Measurements from ENCODE around the gene MYO7B. TPM values are rescaled to one million over a fixed set of nuclear protein-coding genes. Genes with fewer than 3 reads are reported as not detected.

MYO7B gene
- total RNA-seq, 2 experiments from 2014 or later: 0.26 TPM; not detected in 1

DNA sequence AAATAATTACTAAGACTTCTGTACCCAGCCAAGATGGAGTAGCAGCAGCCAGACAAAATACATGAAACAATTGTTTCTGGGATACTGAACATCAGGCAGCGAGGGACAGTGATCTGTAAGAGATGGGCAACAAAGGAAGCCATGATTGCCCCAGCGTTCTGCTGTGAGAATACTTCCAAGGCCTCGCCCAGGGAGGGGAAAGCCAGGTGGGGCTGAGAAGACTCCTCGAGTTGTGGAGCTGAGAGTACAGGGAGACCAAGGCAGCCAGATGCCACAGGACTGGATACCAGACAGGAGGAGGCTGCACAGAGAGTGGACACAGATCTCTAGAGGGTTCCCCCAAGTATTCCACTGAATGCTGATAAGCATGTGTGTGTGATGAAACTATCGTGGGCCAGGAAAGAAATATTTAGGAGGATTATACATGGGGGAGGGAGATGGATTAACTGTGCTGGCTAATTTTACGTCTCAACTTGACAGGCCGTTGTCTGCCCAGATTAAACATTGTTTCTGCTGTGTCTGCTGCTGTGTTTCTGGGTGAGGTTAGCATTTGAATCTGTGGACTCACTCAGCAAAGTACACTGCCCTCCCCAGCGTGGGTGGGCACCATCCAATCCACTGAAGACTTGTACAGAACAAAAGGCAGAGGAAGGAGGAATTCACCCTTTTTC lies 150.1 kb downstream of the MYO7B start:
- no peaks in the 10 kb centered on the region for H3K4me1 Mint-ChIP-seq
- no peak for ATAC-seq
- CTCF ChIA-PET: no interaction called here
- H3K27ac Mint-ChIP-seq: no peak overlapping the region
- DNase-seq: no peak
- peaks cover 4% of the 10 kb centered on the region for H3K36me3 Mint-ChIP-seq
- peaks cover 4% of the 10 kb centered on the region for H3K9me3 Mint-ChIP-seq (ENCODE audit: low read depth)
- no peak overlapping the region for H3K4me3 Mint-ChIP-seq
- peaks cover 30% of the 10 kb centered on the region for H3K27me3 Mint-ChIP-seq

Other genes with a start within 250 kb of the MYO7B start
- 10 to 100 TPM; 60.1 to 66.1 TPM for gene ERCC3, start 241.5 kb upstream of the MYO7B start, total RNA-seq
- 10 to 100 TPM; 53.5 to 56.9 TPM for gene MAP3K2, start 147.7 kb upstream of the MYO7B start, total RNA-seq
- under 1 TPM in 1 of 2 experiments, not detected in 1; 0.30 TPM for gene PROC, start 117.3 kb upstream of the MYO7B start, total RNA-seq
- 10 to 100 TPM; 53.2 to 55.1 TPM for gene IWS1, start 9.2 kb upstream of the MYO7B start, total RNA-seq
- gene GPR17, start 110.5 kb downstream of the MYO7B start, total RNA-seq: not detected
- 10 to 100 TPM in 1 of 2 experiments, 1 to 10 TPM in 1; 4.5 to 11.4 TPM for gene LIMS2, start 139.8 kb downstream of the MYO7B start, total RNA-seq
- 1 to 10 TPM; 4.1 to 4.6 TPM for gene SFT2D3, start 165.8 kb downstream of the MYO7B start, total RNA-seq